HG02852 (cell line): ENCODE measurements around the gene H3-3A.
A peak's percentile ranks its signal among the peaks of the same experiment; 100 is the strongest.

Experiments
- ATAC-seq: cut with Tn5 transposase; IDR thresholded peaks from one replicate; pipeline ENCODE4 v1.9.1; 2021; ENCODE audit warnings: mild to moderate bottlenecking, moderate library complexity; ENCODE audit not compliant: unreplicated experiment

H3-3A gene

GRCh38 chr1:226110249-226111097, 48.0 kb downstream of the H3-3A start:
- peak; percentile 78 for ATAC-seq

- ATAC-seq, result no peak
These were observed 48.8 kb downstream of the H3-3A start for GRCh38 chr1:226111098-226111882.

DNA sequence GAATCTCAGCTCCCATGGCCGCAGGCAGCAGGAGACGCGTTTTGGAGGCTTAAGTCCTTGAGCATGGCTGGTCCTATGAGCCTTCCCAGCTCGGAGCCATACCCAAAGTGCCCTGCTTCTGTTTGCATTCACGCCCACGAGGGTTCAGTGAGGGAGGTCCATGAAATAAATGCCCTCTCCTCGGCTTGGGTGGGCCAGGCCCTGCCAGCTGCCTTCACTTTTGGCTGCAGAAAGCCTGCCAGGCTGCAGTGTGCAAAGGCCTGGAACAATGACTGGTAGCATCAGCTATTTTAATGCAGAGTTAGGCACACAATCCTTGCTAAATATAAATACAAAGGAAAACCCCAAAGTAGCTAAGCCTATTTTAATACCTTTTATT, 49.4 kb downstream of the H3-3A start:
- no peak for ATAC-seq

- no peak for ATAC-seq
These were observed 50.1 kb downstream of the H3-3A start for GRCh38 chr1:226112626-226113025.

GRCh38 chr1:226116673-226117072, 54.2 kb downstream of the H3-3A start:
- ATAC-seq, result no peak

GRCh38 chr1:226117330-226117729, 54.8 kb downstream of the H3-3A start:
- no peak for ATAC-seq

DNA sequence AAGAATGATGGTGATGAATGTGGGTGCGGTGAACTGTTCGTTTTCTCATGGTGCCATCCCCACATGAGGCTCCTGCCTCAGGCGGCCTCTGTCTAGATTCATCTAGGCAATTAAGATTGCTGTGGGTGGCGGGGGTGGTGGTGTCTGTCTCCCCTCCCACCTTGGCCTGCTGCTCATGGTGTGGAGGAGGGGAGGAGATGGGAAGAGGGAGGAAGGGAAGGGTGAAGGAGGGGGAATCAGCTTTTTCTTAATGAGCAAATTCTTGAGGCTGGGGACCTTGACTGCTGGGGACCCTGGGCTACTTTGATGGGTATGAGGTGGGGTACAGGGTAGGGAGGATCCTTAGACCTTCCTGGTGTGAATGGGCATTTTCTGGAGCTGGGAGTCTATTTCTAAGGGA, 55.8 kb downstream of the H3-3A start:
- no peak for ATAC-seq

- ATAC-seq, result no peak
These were observed 56.7 kb downstream of the H3-3A start for GRCh38 chr1:226119169-226119568.

GRCh38 chr1:226120398-226120797, 57.9 kb downstream of the H3-3A start:
- no peak for ATAC-seq

GRCh38 chr1:226121049-226121586, 58.6 kb downstream of the H3-3A start:
- ATAC-seq, result no peak
